K562 (cell line): Measurements from ENCODE around the gene GIPC3. TPM values are rescaled to one million over a fixed set of nuclear protein-coding genes. Genes with fewer than 3 reads are reported as not detected.

Source experiments
- ATF7 ChIP-seq: fragments of 450-650 bp; IDR thresholded peaks from 2 replicates; pipeline ENCODE4 v1.7.1; 2014; ENCODE audit warnings: mild to moderate bottlenecking, moderate library complexity
- CC2D1A ChIP-seq: fragments of 450-650 bp; IDR thresholded peaks from 2 replicates; pipeline ENCODE4 v1.6.1; 2017; ENCODE audit warnings: mild to moderate bottlenecking
- CREB3L1 ChIP-seq: fragments of 450-650 bp; IDR thresholded peaks from 2 replicates; pipeline ENCODE4 v1.6.1; 2014; ENCODE audit warnings: low read depth, mild to moderate bottlenecking, moderate library complexity, borderline replicate concordance
- CTCF ChIP-seq, 3 experiments: IDR thresholded peaks in 2 of 3; conservative IDR thresholded peaks in 1 of 3; 2 replicates each; pipeline ENCODE4 v1.5.1; 2011 to 2012; ENCODE audit warnings: low read length in 3 of 3, mild to moderate bottlenecking in 3 of 3, control low read depth in 2 of 3, improper control_type of control experiment in 1 of 3, inconsistent platforms in 1 of 3, low read depth in 1 of 3, mixed read lengths in 1 of 3, moderate library complexity in 1 of 3; ENCODE audit not compliant: insufficient read depth in 2 of 3
- NFIC ChIP-seq: fragments of 450-650 bp; IDR thresholded peaks from 2 replicates; pipeline ENCODE4 v1.6.1; 2017; ENCODE audit warnings: mild to moderate bottlenecking, inconsistent platforms
- POU5F1 ChIP-seq: fragments of 150-350 bp; IDR thresholded peaks from 2 replicates; pipeline ENCODE4 v1.6.1; 2014; ENCODE audit warnings: borderline replicate concordance, low read length, low read depth, mild to moderate bottlenecking; ENCODE audit not compliant: partially characterized antibody
- RB1 ChIP-seq: fragments of 450-650 bp; IDR thresholded peaks from 2 replicates; pipeline ENCODE4 v1.6.1; 2017; ENCODE audit warnings: low read depth, mild to moderate bottlenecking
- RBM15 ChIP-seq: fragments of 200-400 bp; formaldehyde crosslinking; IDR thresholded peaks from 2 replicates; pipeline ENCODE4 v1.6.1; 2018; ENCODE audit warnings: mild to moderate bottlenecking, low read length, moderate library complexity; ENCODE audit not compliant: insufficient read depth
- REST ChIP-seq, 2 experiments: fragments of 450-650 bp; formaldehyde crosslinking in 1 of 2; IDR thresholded peaks; 2 replicates each; pipeline versions ENCODE4 v1.4.0 to v1.6.1; 2014 to 2020; ENCODE audit warnings: mild to moderate bottlenecking in 2 of 2, borderline replicate concordance in 1 of 2, low read depth in 1 of 2
- SMC3 ChIP-seq: conservative IDR thresholded peaks from 2 replicates; pipeline ENCODE4 v1.6.1; 2011; ENCODE audit warnings: low read depth, low read length, improper control_type of control experiment; ENCODE audit not compliant: insufficient read depth
- XRCC5 ChIP-seq: fragments of 200-400 bp; formaldehyde crosslinking; IDR thresholded peaks from 2 replicates; pipeline ENCODE4 v1.6.1; 2017; ENCODE audit warnings: low read depth, mild to moderate bottlenecking, low read length
- ZBTB7A ChIP-seq: IDR thresholded peaks from 2 replicates; pipeline ENCODE4 v1.6.1; 2011; ENCODE audit warnings: low read depth, mild to moderate bottlenecking, low read length, moderate library complexity, borderline replicate concordance; ENCODE audit not compliant: control insufficient read depth
- ZNF639 ChIP-seq, 2 experiments: fragments of 200-800 bp in 1 of 2; sonication (Bioruptor generic) in 1 of 2; sonication (generic) in 1 of 2; formaldehyde crosslinking in 1 of 2; IDR thresholded peaks in 1 of 2; conservative IDR thresholded peaks in 1 of 2; 2 replicates each; pipeline versions ENCODE4 v1.5.0 to v1.6.1; 2016 to 2020; ENCODE audit warnings: missing compliant biosample characterization in 1 of 2, missing genetic modification characterization in 1 of 2, missing genetic modification reagents in 1 of 2
- polyA plus RNA-seq, 8 experiments: library from polyadenylated mRNA; depleted of rRNA in 4 of 8; stranded (reverse) in 5 of 8; unstranded in 3 of 8; fragments of >200 nt; fragmentation: Nextera tagmentation in 2 of 8; fragmentation: Illumina TruSeq in 1 of 8; extraction: Ambion mirVana in 2 of 8; extraction: Trizol in 1 of 8; gene quantifications; 2 replicates each; pipeline versions ENCODE4 v1.2.1 to v1.2.3, GENCODE V29; 2011 to 2014; ENCODE audit warnings: inconsistent platforms in 1 of 8, missing spikeins in 1 of 8
- total RNA-seq, 7 experiments: library from RNA; depleted of rRNA in 6 of 7; stranded (reverse); fragments of >200 nt in 6 of 7; fragmentation: Illumina TruSeq in 2 of 7; extraction: Trizol in 2 of 7; gene quantifications; 2 replicates each; pipeline versions ENCODE4 v1.2.1 to v1.2.3, GENCODE V29; 2011 to 2021; ENCODE audit warnings: low replicate concordance in 1 of 7

GIPC3 gene
- total and polyA plus RNA-seq, 9 of the 15 experiments (the other 6 are each of a cell fraction or from before 2014, with no cell fraction given), result 0.03 to 3.6 (median 1.5) TPM; not detected in 1

DNA sequence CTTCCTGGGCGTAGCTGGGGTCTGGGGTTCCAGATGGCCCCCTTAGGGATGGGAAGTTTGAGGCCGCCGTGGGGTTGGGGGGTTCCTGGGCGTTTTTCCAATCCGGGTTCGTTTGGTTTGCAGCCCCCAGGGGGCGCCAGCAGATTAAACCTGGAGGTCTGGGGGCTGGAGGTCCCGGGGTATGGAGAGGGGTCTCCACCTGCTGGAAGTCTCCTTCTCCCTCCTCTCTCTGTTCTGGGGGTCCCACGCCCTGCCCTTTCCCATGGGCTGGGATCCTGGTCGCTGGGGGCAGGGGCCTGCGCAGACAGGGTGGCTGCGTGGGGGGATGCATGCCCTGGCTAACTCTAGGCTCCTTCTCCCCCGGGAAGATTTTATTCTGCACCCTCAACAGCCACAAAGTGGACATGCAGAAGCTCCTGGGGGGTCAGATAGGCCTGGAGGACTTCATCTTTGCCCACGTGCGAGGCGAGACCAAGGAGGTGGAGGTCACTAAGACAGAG lies 899 bp downstream of the GIPC3 start (continued):
- TF ChIP-seq REST (IDR thresholded peaks at IDR 0.05; ENCODE audit: borderline replicate concordance), result peak; percentile 82
- TF ChIP-seq REST (CRISPR knock-in tag; IDR thresholded peaks at IDR 0.05; ENCODE audit: low read depth), result no peak
- TF ChIP-seq CC2D1A, result peak; percentile 83; the same call in 1 of the 2 replicates
- TF ChIP-seq ZBTB7A, result peak; percentile 95
- TF ChIP-seq ATF7, result 0 out of 2 replicates have a peak, but pooled peaks have one; percentile 21
- peak; percentile 50; the same call in 1 of the 2 replicates for TF ChIP-seq RB1
- TF ChIP-seq RBM15, result no peak
- TF ChIP-seq SMC3, result peak; percentile 59; the same call in 1 of the 2 replicates
- TF ChIP-seq XRCC5, result 0 out of 2 replicates have a peak, but pooled peaks have one; percentile 22
- TF ChIP-seq CREB3L1, result no peak
- peak; percentile 78 to 82 (median 79) for TF ChIP-seq CTCF (IDR thresholded peaks at IDR 0.05 in 2 of 3, conservative IDR thresholded peaks at IDR 0.05 in 1 of 3; ENCODE audit: insufficient read depth in 2 of 3, low read depth in 1 of 3, low read length in 3 of 3)
- TF ChIP-seq ZNF639 (CRISPR knock-in tag; conservative IDR thresholded peaks at IDR 0.05 in 1 of 2, IDR thresholded peaks at IDR 0.05 in 1 of 2), result 0 out of 4 replicates have a peak, but pooled peaks of 1 of the 2 experiments have one; percentile 5
- peak; percentile 44; the same call in 1 of the 2 replicates for TF ChIP-seq NFIC
- TF ChIP-seq POU5F1, result no peak
